HepG2 (cell line): Measurements from ENCODE around the gene MRFAP1L1. TPM values are rescaled to one million over a fixed set of nuclear protein-coding genes. Genes with fewer than 3 reads are reported as not detected.

Experiments
- ARID2 ChIP-seq: sonication (generic); formaldehyde crosslinking; IDR thresholded peaks from 2 replicates; pipeline ENCODE4 v1.8.1; 2022; ENCODE audit warnings: mild to moderate bottlenecking, missing genetic modification reagents, borderline replicate concordance
- CEBPG ChIP-seq: IDR thresholded peaks from 2 replicates; pipeline ENCODE4 v1.6.1; 2016
- CSRNP2 ChIP-seq: sonication (generic); formaldehyde crosslinking; conservative IDR thresholded peaks from 2 replicates; pipeline ENCODE4 v1.8.0; 2022; ENCODE audit warnings: low read depth, missing genetic modification reagents
- E2F1 ChIP-seq: sonication (generic); formaldehyde crosslinking; IDR thresholded peaks from 2 replicates; pipeline ENCODE4 v1.5.0; 2020; ENCODE audit warnings: missing genetic modification reagents
- FOXA3 ChIP-seq: IDR thresholded peaks from 2 replicates; pipeline ENCODE4 v1.6.1; 2016; ENCODE audit warnings: missing genetic modification reagents, missing compliant biosample characterization
- GTF2F1 ChIP-seq: fragments of 150-350 bp; IDR thresholded peaks from 2 replicates; pipeline ENCODE4 v1.6.1; 2014; ENCODE audit warnings: low read length
- KDM5A ChIP-seq: fragments of 200-600 bp; sonication (generic); IDR thresholded peaks from 2 replicates; pipeline ENCODE4 v1.7.0; 2018; ENCODE audit warnings: antibody characterized with exemption, mild to moderate bottlenecking, low read length, borderline replicate concordance
- PHF21A ChIP-seq: sonication (generic); formaldehyde crosslinking; IDR thresholded peaks from 2 replicates; pipeline ENCODE4 v1.5.0; 2020; ENCODE audit warnings: mild to moderate bottlenecking, missing genetic modification reagents
- SAFB2 ChIP-seq: sonication (generic); formaldehyde crosslinking; IDR thresholded peaks from 2 replicates; pipeline ENCODE4 v1.5.1; 2020; ENCODE audit warnings: missing genetic modification reagents, low read depth, mild to moderate bottlenecking, borderline replicate concordance
- SMC3 ChIP-seq: IDR thresholded peaks from 2 replicates; pipeline ENCODE4 v1.6.1; 2011; ENCODE audit warnings: low read length, improper control_type of control experiment
- SOX13 ChIP-seq, 3 experiments: fragments of 450-650 bp in 1 of 3; sonication (generic) in 1 of 3; formaldehyde crosslinking in 1 of 3; IDR thresholded peaks in 2 of 3; conservative IDR thresholded peaks in 1 of 3; 2 replicates each; pipeline versions ENCODE4 v1.5.0 to v1.6.1; 2016 to 2020; ENCODE audit warnings: antibody characterized with exemption in 1 of 3, mild to moderate bottlenecking in 1 of 3, missing compliant biosample characterization in 1 of 3, missing genetic modification reagents in 1 of 3, moderate library complexity in 1 of 3
- TGIF2 ChIP-seq: IDR thresholded peaks from 2 replicates; pipeline ENCODE4 v1.6.1; 2016; ENCODE audit warnings: control low read depth, missing compliant biosample characterization
- ZBTB42 ChIP-seq: sonication (generic); formaldehyde crosslinking; IDR thresholded peaks from 2 replicates; pipeline ENCODE4 v1.5.0; 2020; ENCODE audit warnings: mild to moderate bottlenecking, missing genetic modification reagents
- ZNF264 ChIP-seq: sonication (generic); formaldehyde crosslinking; IDR thresholded peaks from 2 replicates; pipeline ENCODE4 v1.4.0; 2020; ENCODE audit warnings: missing genetic modification reagents
- ZNF335 ChIP-seq: sonication (generic); formaldehyde crosslinking; IDR thresholded peaks from 2 replicates; pipeline ENCODE4 v1.4.0; 2020; ENCODE audit warnings: missing genetic modification reagents
- ZNF460 ChIP-seq: sonication (generic); formaldehyde crosslinking; IDR thresholded peaks from 2 replicates; pipeline ENCODE4 v1.5.1; 2020; ENCODE audit warnings: missing genetic modification reagents, mild to moderate bottlenecking, borderline replicate concordance
- polyA plus RNA-seq, 8 experiments: library from polyadenylated mRNA; depleted of rRNA in 3 of 8; stranded (reverse) in 7 of 8; unstranded in 1 of 8; fragments of >200 nt; fragmentation: Illumina TruSeq in 4 of 8; extraction: Trizol in 4 of 8; gene quantifications; 2 replicates each; pipeline versions ENCODE4 v1.2.1 to v1.2.3, GENCODE V29; 2011 to 2016; ENCODE audit warnings: low read depth in 4 of 8, missing spikeins in 1 of 8, mixed read lengths in 1 of 8; ENCODE audit not compliant: insufficient read depth in 1 of 8
- total RNA-seq, 5 experiments: library from RNA; depleted of rRNA; stranded (reverse); fragments of >200 nt; fragmentation: Illumina TruSeq; extraction: Trizol; gene quantifications; 2 replicates each; pipeline ENCODE4 v1.2.3, GENCODE V29; 2016; ENCODE audit warnings: low read depth in 1 of 5
- TF ChIP-seq, protein P1 (sequence below): IDR thresholded peaks from 2 replicates; pipeline ENCODE4 v1.6.1; 2012; ENCODE audit warnings: low read length, improper control_type of control experiment
- TF ChIP-seq, protein P2 (sequence below): IDR thresholded peaks from 2 replicates; pipeline ENCODE4 v1.6.1; 2016; ENCODE audit warnings: missing biosample characterization, missing genetic modification reagents, low read depth

The MRFAP1L1 gene
- total and polyA plus RNA-seq, 2 of the 13 experiments (the other 11 are each of a cell fraction or from before 2014, with no cell fraction given) = 44.8 to 76.6 TPM

DNA sequence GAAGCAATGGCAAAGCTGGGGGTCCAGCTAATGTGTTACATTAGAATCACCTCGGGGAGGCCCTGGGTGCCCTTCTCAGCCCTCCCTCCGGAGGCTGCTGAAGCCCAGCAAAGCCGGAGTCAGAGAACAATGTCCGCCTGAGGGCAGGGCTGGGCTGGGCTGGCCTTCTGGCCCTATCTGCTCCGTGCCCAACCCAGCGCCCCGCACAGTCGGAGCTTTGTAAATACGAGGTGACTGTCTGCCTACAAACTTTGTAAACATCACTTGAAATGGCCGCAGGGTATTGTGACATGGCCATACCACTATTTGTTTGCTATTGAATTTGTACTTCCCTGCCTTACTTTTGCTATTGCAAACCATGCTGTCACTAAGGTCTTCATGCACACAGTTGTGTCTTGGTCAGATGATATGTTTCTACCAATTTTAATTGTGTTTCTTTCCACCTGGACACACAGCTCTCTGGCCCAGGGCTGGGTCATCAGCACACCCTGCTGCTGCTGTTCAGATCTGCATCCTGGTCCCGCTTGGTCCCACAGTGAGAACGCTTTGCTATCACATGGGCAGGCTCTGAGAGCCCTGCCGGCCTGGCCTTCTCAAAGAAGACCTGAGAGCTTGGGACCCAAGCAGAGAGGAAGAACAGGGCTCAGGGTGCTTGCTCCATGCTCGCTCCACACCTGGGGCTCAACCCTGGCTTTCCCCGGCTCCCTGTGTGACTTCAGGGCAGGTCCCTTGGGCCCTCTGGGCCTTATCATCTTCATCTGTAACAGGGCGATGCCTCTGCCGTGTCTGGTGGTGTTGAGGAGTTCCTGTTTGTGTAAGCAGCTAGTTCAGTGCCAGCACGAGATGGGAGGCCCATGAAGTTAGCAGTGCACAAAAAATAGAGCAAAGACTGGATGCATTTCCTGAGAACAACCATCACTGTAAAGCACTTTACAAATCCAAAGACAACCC lies 13.7 kb downstream of the MRFAP1L1 start (continued):
- no peak for TF ChIP-seq E2F1
- TF ChIP-seq KDM5A = no peak; the same call in 1 of the 2 replicates
- no peak for TF ChIP-seq ZBTB42 (CRISPR knock-in tag)
- peak; percentile 94 for TF ChIP-seq TGIF2 (CRISPR knock-in tag)
- TF ChIP-seq ARID2 (CRISPR knock-in tag) = peak; percentile 75; the same call in 1 of the 2 replicates
- no peak for TF ChIP-seq GTF2F1
- TF ChIP-seq SMC3 = peak; percentile 49; the same call in 1 of the 2 replicates
- peak; percentile 12; the same call in 1 of the 2 replicates for TF ChIP-seq ZNF460 (CRISPR knock-in tag)
- TF ChIP-seq, protein P1, sequence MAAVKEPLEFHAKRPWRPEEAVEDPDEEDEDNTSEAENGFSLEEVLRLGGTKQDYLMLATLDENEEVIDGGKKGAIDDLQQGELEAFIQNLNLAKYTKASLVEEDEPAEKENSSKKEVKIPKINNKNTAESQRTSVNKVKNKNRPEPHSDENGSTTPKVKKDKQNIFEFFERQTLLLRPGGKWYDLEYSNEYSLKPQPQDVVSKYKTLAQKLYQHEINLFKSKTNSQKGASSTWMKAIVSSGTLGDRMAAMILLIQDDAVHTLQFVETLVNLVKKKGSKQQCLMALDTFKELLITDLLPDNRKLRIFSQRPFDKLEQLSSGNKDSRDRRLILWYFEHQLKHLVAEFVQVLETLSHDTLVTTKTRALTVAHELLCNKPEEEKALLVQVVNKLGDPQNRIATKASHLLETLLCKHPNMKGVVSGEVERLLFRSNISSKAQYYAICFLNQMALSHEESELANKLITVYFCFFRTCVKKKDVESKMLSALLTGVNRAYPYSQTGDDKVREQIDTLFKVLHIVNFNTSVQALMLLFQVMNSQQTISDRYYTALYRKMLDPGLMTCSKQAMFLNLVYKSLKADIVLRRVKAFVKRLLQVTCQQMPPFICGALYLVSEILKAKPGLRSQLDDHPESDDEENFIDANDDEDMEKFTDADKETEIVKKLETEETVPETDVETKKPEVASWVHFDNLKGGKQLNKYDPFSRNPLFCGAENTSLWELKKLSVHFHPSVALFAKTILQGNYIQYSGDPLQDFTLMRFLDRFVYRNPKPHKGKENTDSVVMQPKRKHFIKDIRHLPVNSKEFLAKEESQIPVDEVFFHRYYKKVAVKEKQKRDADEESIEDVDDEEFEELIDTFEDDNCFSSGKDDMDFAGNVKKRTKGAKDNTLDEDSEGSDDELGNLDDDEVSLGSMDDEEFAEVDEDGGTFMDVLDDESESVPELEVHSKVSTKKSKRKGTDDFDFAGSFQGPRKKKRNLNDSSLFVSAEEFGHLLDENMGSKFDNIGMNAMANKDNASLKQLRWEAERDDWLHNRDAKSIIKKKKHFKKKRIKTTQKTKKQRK = no peak
- TF ChIP-seq ZNF335 (CRISPR knock-in tag) = peak; percentile 87
- TF ChIP-seq, protein P2, sequence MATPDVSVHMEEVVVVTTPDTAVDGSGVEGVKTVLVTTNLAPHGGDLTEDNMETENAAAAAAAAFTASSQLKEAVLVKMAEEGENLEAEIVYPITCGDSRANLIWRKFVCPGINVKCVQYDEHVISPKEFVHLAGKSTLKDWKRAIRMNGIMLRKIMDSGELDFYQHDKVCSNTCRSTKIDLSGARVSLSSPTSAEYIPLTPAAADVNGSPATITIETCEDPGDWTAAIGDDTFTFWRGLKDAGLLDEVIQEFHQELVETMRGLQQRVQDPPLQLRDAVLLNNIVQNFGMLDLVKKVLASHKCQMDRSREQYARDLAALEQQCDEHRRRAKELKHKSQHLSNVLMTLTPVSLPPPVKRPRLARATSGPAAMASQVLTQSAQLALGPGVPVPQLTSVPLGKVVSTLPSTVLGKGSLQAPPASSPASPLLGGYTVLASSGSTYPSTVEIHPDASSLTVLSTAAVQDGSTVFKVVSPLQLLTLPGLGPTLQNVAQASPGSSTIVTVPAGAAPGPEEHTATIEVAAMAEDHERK (CRISPR knock-in tag) = peak; percentile 40; the same call in 1 of the 2 replicates
- peak; percentile 78; the same call in 1 of the 2 replicates for TF ChIP-seq SOX13 (IDR thresholded peaks at IDR 0.05)
- peak in 1 of 2 experiments; percentile 95; a peak in 2 of 4 replicates for TF ChIP-seq SOX13 (CRISPR knock-in tag; conservative IDR thresholded peaks at IDR 0.05 in 1 of 2, IDR thresholded peaks at IDR 0.05 in 1 of 2)
- TF ChIP-seq CEBPG (CRISPR knock-in tag) = peak; percentile 100
- TF ChIP-seq ZNF264 (CRISPR knock-in tag) = peak; percentile 95
- no peak for TF ChIP-seq CSRNP2
- TF ChIP-seq SAFB2 (CRISPR knock-in tag) = no peak
- peak; percentile 100 for TF ChIP-seq FOXA3 (CRISPR knock-in tag)
- no peak for TF ChIP-seq PHF21A
